Mucosa of descending colon (tissue), 3 donors: ENCODE results near the gene NFATC3. TPM values are rescaled to one million over a fixed set of nuclear protein-coding genes. Genes with fewer than 3 reads are reported as not detected.

Source experiments
- ATAC-seq: fragments of 200-7000 bp; cut with Tn5 transposase; one replicate; pipeline ENCODE4 v1.9.1; 2020; ENCODE audit warnings: mild to moderate bottlenecking, moderate library complexity
- DNase-seq, 3 donors: peaks; one replicate each; pipeline ENCODE4 v3.0.0-alpha.2; 2020
- H3K36me3 ChIP-seq: fragments of 200-600 bp; one replicate; pipeline ENCODE4 v1.8.0; 2021; ENCODE audit warnings: low read depth, mild to moderate bottlenecking
- H3K4me1 ChIP-seq: fragments of 200-600 bp; one replicate; pipeline ENCODE4 v1.8.0; 2021; ENCODE audit warnings: low read depth, mild to moderate bottlenecking
- H3K4me3 ChIP-seq: fragments of 200-600 bp; one replicate; pipeline ENCODE4 v1.8.0; 2021; ENCODE audit warnings: mild to moderate bottlenecking
- H3K9me3 ChIP-seq: fragments of 200-600 bp; one replicate; pipeline ENCODE4 v1.8.0; 2021; ENCODE audit warnings: mild to moderate bottlenecking
- CTCF ChIP-seq: fragments of 200-600 bp; IDR thresholded peaks from one replicate; pipeline ENCODE4 v1.8.0; 2022; ENCODE audit warnings: antibody characterized with exemption, mild to moderate bottlenecking
- intact Hi-C, 2 donors: fragments of 100-400 bp; cut with DNase I in 1 of 2; cut with micrococcal nuclease in 1 of 2; formaldehyde crosslinking; loops; one replicate each; pipeline versions ENCODE4 v1.11.0 to v1.11.1; 2022; cut with DNase I, micrococcal nuclease
- total RNA-seq, 3 donors: library from RNA; stranded (reverse); fragmentation: NEBNext Ultra II Directional in 2 of 3; extraction: Animal tissue kit (Norgen Biotek cat#: 25700) in 2 of 3; gene quantifications; one replicate each; pipeline versions ENCODE4 v1.2.1 to v1.2.4, GENCODE V29; 2021 to 2023
- donor health status: DM: no; HTN: no; CAD: no; lungs with moderate emphysema.
- donor health status: DM: no; HTN: no; CAD: no.
- donor health status: DM: no; HTN: yes; CAD: no.

The NFATC3 gene
- total RNA-seq, 3 donors from 2014 or later = 24.2 to 44.0 (median 25.5) TPM

DNA sequence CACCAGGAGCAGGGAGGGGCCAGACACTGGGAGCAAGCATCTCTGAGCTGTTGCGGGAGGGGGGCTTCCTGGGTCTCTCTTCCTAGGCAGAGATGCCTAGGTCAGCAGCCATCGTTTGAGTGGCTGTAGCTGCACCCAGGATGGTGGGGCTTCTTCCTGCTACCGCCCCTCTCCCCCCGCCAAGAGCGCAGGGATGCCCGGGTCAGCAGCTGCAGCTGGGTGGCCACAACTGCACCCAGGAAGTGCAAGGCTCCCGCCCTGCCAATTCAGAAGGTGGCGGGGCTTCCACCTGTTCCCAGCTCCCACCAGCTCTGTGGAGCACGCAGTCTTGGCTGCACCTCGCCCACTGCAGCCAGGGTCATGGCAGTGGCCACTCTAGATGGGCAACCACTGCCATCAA lies 103.0 kb downstream of the NFATC3 start:
- DNase-seq (no peak), ATAC-seq (no peak)
- H3K36me3 ChIP-seq = no peaks in the 10 kb centered on the region
- H3K9me3 ChIP-seq = no peaks in the 10 kb centered on the region
- intact Hi-C loops = no loop called here
- no peaks in the 10 kb centered on the region for H3K4me1 ChIP-seq
- H3K4me3 ChIP-seq = no peak overlapping the region
- no peak for TF ChIP-seq CTCF

DNA sequence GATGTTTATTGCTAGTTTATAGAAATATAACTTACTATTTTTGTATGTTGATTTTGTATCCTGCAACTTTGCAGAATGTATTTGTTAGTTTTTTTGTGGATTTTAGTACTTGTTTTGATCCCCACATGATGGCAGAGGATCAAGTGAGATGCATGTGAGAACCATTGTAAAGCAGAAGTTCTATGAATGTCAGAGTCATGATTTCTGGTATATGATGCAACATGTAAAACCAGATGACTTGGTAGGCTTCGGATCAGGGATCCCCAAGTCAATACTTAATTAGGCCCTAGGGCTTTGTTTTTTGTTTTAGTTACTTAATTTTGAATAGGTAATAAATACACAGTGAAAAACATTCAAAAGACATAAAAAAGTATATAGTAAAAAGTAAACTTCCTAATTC lies 104.9 kb downstream of the NFATC3 start:
- H3K4me3 ChIP-seq = no peak overlapping the region
- H3K9me3 ChIP-seq = no peaks in the 10 kb centered on the region
- ATAC-seq (no peak), DNase-seq (no peak)
- intact Hi-C loops = no loop called here
- no peak for TF ChIP-seq CTCF
- no peaks in the 10 kb centered on the region for H3K4me1 ChIP-seq
- H3K36me3 ChIP-seq = no peaks in the 10 kb centered on the region

- intact Hi-C loops = no loop called here
- Histone ChIP-seq H3K9me3 (no peaks in the 10 kb centered on the region), H3K4me3 (no peak overlapping the region), H3K36me3 (no peaks in the 10 kb centered on the region), H3K4me1 (no peaks in the 10 kb centered on the region)
- ATAC-seq (no peak), DNase-seq (no peak)
- no peak for TF ChIP-seq CTCF
Observed at GRCh38 chr16:68190736-68191510, 105.8 kb downstream of the NFATC3 start.

- Histone ChIP-seq H3K4me1 (no peaks in the 10 kb centered on the region), H3K36me3 (no peaks in the 10 kb centered on the region), H3K9me3 (no peaks in the 10 kb centered on the region), H3K4me3 (no peak overlapping the region)
- ATAC-seq (no peak), DNase-seq (no peak)
- intact Hi-C loops = no loop called here
- no peak for TF ChIP-seq CTCF
Observed at GRCh38 chr16:68194251-68194650, 109.1 kb downstream of the NFATC3 start.

- H3K4me3 ChIP-seq = no peak overlapping the region
- H3K36me3 ChIP-seq = no peaks in the 10 kb centered on the region
- no peaks in the 10 kb centered on the region for H3K4me1 ChIP-seq
- ATAC-seq (no peak), DNase-seq (no peak)
- H3K9me3 ChIP-seq = no peaks in the 10 kb centered on the region
- no peak for TF ChIP-seq CTCF
- intact Hi-C loops = no loop called here
Observed at GRCh38 chr16:68197250-68197649, 112.1 kb downstream of the NFATC3 start.
